Neural progenitor cell (in vitro differentiated cells): Measurements from ENCODE around the gene ARF1. TPM values are rescaled to one million over a fixed set of nuclear protein-coding genes. Genes with fewer than 3 reads are reported as not detected.

ENCODE experiments used
- DNase-seq: peaks from one replicate; pipeline ENCODE4 v3.0.0-alpha.2; 2016; ENCODE audit warnings: low spot score
- H2AFZ ChIP-seq: fragments of 200-600 bp; sonication (generic); replicated peaks from 2 replicates; pipeline ENCODE4 v1.6.1; 2016; ENCODE audit warnings: antibody characterized with exemption
- H3F3A ChIP-seq: fragments of 200-600 bp; sonication (generic); 2 replicates; pipeline ENCODE4 v1.6.1; 2016; ENCODE audit warnings: antibody characterized with exemption, low read depth
- H3K27ac ChIP-seq: fragments of 200-600 bp; sonication (generic); 2 replicates; pipeline ENCODE4 v1.5.1; 2016; ENCODE audit warnings: mild to moderate bottlenecking
- H3K27me3 ChIP-seq: fragments of 200-600 bp; sonication (generic); 2 replicates; pipeline ENCODE4 v1.6.1; 2016; ENCODE audit warnings: mild to moderate bottlenecking, moderate library complexity
- H3K36me3 ChIP-seq: fragments of 200-600 bp; sonication (generic); 2 replicates; pipeline ENCODE4 v1.5.1; 2016
- H3K4me1 ChIP-seq: fragments of 200-600 bp; sonication (generic); 2 replicates; pipeline ENCODE4 v1.6.1; 2016; ENCODE audit warnings: mixed run types
- H3K4me2 ChIP-seq: fragments of 200-600 bp; sonication (generic); 2 replicates; pipeline ENCODE4 v1.6.1; 2016
- H3K4me3 ChIP-seq: fragments of 200-600 bp; sonication (generic); 2 replicates; pipeline ENCODE4 v1.5.1; 2016
- H3K79me2 ChIP-seq: fragments of 200-600 bp; sonication (generic); 2 replicates; pipeline ENCODE4 v1.6.1; 2016; ENCODE audit warnings: low read depth
- H3K9ac ChIP-seq: fragments of 200-600 bp; sonication (generic); 2 replicates; pipeline ENCODE4 v1.6.1; 2016
- H3K9me3 ChIP-seq: fragments of 200-600 bp; sonication (generic); 2 replicates; pipeline ENCODE4 v1.5.1; 2016; ENCODE audit warnings: low read depth
- H4K20me1 ChIP-seq: fragments of 200-600 bp; sonication (generic); 2 replicates; pipeline ENCODE4 v1.6.1; 2016; ENCODE audit warnings: low read depth
- H3K27ac Mint-ChIP-seq: 3 replicates; pipeline ENCODE4 v1.8.0; 2021; ENCODE audit warnings: mixed read lengths
- H3K27me3 Mint-ChIP-seq: 2 replicates; pipeline ENCODE4 v1.8.0; 2022; ENCODE audit warnings: low read depth, mild to moderate bottlenecking, inconsistent platforms, moderate library complexity, mixed read lengths; ENCODE audit not compliant: insufficient read depth
- H3K36me3 Mint-ChIP-seq: 3 replicates; pipeline ENCODE4 v1.8.0; 2021; ENCODE audit warnings: mixed read lengths
- H3K4me1 Mint-ChIP-seq: 3 replicates; pipeline ENCODE4 v1.8.0; 2021; ENCODE audit warnings: mixed read lengths
- H3K4me3 Mint-ChIP-seq: 3 replicates; pipeline ENCODE4 v1.8.0; 2021; ENCODE audit warnings: mild to moderate bottlenecking, moderate library complexity, mixed read lengths
- H3K9me3 Mint-ChIP-seq: 3 replicates; pipeline ENCODE4 v1.8.0; 2020; ENCODE audit warnings: mixed read lengths
- CTCF ChIP-seq: fragments of 200-600 bp; sonication (generic); IDR thresholded peaks from 2 replicates; pipeline ENCODE4 v1.5.1; 2017; ENCODE audit warnings: antibody characterized with exemption, mild to moderate bottlenecking
- EZH2 ChIP-seq: fragments of 200-600 bp; sonication (generic); IDR thresholded peaks from 2 replicates; pipeline ENCODE4 v1.6.1; 2017; ENCODE audit warnings: antibody characterized with exemption, mild to moderate bottlenecking, moderate library complexity
- EZH2phosphoT487 ChIP-seq: fragments of 200-600 bp; sonication (generic); IDR thresholded peaks from 2 replicates; pipeline ENCODE4 v1.6.1; 2017; ENCODE audit warnings: antibody characterized with exemption
- total RNA-seq: library from RNA; depleted of rRNA; stranded (reverse); fragments of >200 nt; gene quantifications from 2 replicates; pipeline ENCODE4 v1.2.3, GENCODE V29; 2015; ENCODE audit warnings: low replicate concordance

The ARF1 gene
- total RNA-seq, 1 donor from 2014 or later, result 95.1 TPM

- H3K9ac ChIP-seq, result no peak overlapping the region
These were observed 46.7 kb upstream of the ARF1 start for GRCh38 chr1:228035844-228036243.

DNA sequence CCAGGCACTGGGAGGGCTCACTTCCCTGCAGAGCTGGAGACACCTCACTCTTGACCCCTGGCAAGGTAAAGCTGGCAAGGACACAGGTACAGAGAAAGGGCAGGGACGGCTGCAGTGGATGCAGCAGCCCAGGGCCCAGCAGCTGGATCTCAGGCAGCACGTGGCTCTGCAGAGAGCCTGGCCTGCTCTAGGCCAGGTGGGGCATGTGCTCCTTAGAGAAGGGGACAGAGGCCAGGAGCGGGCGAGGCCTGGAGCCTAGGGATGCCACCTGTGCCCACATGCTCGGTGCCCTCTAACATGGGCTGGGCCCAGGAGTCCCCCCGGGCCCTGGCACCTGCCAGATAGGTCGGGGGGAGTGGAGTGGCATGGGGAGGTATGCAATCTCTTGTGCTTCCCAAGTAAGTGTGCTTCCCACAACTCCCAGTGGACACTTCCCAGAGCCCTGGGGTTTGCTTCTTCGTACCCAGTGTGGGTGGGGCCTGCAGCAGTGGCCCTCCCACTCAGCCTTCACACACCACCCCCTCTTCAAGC, 45.7 kb upstream of the ARF1 start:
- TF ChIP-seq CTCF (no peak), EZH2 (no peak), EZH2phosphoT487 (no peak)
- Histone ChIP-seq H3K36me3 (no peaks in the 10 kb centered on the region), H2AFZ (no peak overlapping the region), H3K79me2 (no peaks in the 10 kb centered on the region), H4K20me1 (peaks cover 38% of the 10 kb centered on the region), H3K9me3 (peaks cover 7% of the 10 kb centered on the region), H3K9ac (no peak overlapping the region), H3K4me2 (peak overlapping the region; percentile 71), H3K4me3 (no peak overlapping the region), H3K27ac (no peak overlapping the region), H3K4me1 (peaks cover 32% of the 10 kb centered on the region), H3F3A (peaks cover 28% of the 10 kb centered on the region), H3K27me3 (peaks cover 100% of the 10 kb centered on the region)
- Mint-ChIP-seq H3K4me1 (peaks cover 42% of the 10 kb centered on the region), H3K9me3 (peaks cover 17% of the 10 kb centered on the region), H3K27me3 (peaks cover 30% of the 10 kb centered on the region), H3K4me3 (peak overlapping the region; percentile 71), H3K27ac (peak overlapping the region; percentile 99), H3K36me3 (peaks cover 19% of the 10 kb centered on the region)
- peak; percentile 27 for DNase-seq

More at GRCh38 chr1:228035844-228036243, 46.7 kb upstream of the ARF1 start:
- Histone ChIP-seq H2AFZ (no peak overlapping the region), H3K27me3 (peaks cover 100% of the 10 kb centered on the region), H3K4me3 (no peak overlapping the region), H3K79me2 (no peaks in the 10 kb centered on the region), H4K20me1 (peaks cover 38% of the 10 kb centered on the region), H3K4me1 (peaks cover 32% of the 10 kb centered on the region), H3K9me3 (peaks cover 7% of the 10 kb centered on the region), H3K36me3 (no peaks in the 10 kb centered on the region), H3F3A (peaks cover 28% of the 10 kb centered on the region), H3K27ac (no peak overlapping the region), H3K4me2 (peak overlapping the region; percentile 27)
- Mint-ChIP-seq H3K4me1 (peaks cover 45% of the 10 kb centered on the region), H3K9me3 (peaks cover 23% of the 10 kb centered on the region), H3K36me3 (peaks cover 26% of the 10 kb centered on the region), H3K27ac (peak overlapping the region; percentile 99), H3K4me3 (peak overlapping the region; percentile 46), H3K27me3 (peaks cover 37% of the 10 kb centered on the region)
- TF ChIP-seq CTCF (no peak), EZH2phosphoT487 (peak; percentile 73)
- peak; percentile 73 for DNase-seq

DNA sequence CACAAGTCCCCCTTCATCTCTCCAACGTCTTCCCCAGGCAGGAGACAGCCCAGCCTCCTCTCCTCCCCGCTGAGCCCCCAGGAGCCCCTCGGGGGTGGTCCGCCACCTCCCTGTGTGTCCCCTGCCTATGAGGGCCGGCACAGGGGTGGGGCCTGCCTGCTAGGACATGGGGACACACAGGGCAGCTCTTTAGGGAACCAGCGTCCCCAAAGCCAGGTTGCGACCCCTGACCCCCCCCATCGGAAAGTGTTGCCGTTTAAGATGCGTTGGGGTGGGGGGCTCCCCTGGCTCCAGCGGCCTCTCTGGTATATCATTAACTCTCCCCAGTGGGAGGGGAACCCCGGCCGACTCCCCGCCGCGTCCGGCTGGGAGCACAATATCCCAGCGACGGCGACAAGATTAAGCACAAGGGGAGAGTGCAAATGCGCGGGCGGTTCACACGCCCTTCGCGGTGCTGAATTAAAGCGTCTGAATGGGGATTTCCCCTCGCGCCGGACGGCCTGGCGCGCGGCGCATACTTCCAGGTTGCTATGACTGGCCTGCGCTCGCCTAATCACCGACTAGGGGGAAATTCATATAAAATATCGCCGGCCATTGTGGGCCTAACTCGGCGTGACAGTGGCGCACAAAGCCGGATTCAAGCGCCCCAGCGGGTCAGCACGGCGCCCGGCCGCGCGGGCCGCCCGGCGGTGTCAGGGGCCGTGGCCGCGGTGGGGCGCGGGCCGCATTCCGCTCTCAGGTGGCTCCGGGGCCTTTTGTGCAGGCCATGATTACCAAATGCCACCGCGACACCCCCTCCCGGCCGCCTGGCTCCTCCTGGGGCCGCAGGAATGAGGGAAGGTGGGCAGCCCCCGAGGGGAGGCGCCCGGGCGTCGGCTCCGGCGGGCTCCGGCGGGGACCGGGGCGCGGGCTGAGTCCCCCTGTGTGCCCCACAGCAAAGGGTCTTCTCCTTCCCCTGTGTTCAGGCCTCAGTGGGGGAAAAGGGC, 44.8 kb upstream of the ARF1 start:
- Histone ChIP-seq H3K4me1 (peaks cover 32% of the 10 kb centered on the region), H3F3A (peaks cover 28% of the 10 kb centered on the region), H3K9me3 (peaks cover 7% of the 10 kb centered on the region), H4K20me1 (peaks cover 38% of the 10 kb centered on the region), H3K27ac (no peak overlapping the region), H2AFZ (no peak overlapping the region), H3K36me3 (no peaks in the 10 kb centered on the region), H3K9ac (no peak overlapping the region), H3K79me2 (no peaks in the 10 kb centered on the region), H3K4me2 (peak overlapping the region; percentile 71), H3K4me3 (peak overlapping the region; percentile 41), H3K27me3 (peaks cover 100% of the 10 kb centered on the region)
- Mint-ChIP-seq H3K27me3 (peaks cover 26% of the 10 kb centered on the region), H3K36me3 (peaks cover 16% of the 10 kb centered on the region), H3K9me3 (peaks cover 14% of the 10 kb centered on the region), H3K27ac (peak overlapping the region; percentile 99), H3K4me1 (peaks cover 42% of the 10 kb centered on the region), H3K4me3 (peak overlapping the region; percentile 71)
- TF ChIP-seq CTCF (no peak), EZH2 (peak; percentile 54), EZH2phosphoT487 (no peak)
- peak; percentile 86 for DNase-seq
